TTC549 (cell line): ENCODE results near the gene OR10AD1.
A peak's percentile ranks its signal among the peaks of the same experiment; 100 is the strongest.
"Not testable (repeated sequence)": the region's sequence is repeated elsewhere in the genome, so short reads cannot be mapped to it uniquely, and the experiment has no call there.

Experiments used
- FAIRE-seq: peaks from 2 replicates; lab custom pipeline; 2012; peaks lifted over from hg19 to GRCh38; lab: Jason Lieb, UNC

OR10AD1 gene

DNA sequence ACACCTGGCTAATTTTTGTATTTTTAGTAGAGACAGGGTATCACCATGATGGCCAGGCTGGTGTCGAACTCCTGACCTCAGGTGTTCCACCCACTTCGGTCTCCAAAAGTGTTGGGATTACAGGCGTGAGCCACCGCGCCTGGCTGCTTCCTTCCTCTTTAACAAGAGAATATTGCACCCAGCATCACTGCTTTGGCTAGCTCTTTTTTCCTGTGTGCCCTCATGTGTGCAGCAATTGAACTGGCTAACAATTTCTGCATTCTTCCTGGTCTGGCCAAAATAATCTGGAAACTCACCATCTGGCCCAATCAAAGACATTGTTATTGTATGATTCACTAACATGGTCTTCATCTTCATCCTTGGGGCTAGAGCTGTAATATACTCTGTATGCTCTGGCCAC lies 43.0 kb downstream of the OR10AD1 start:
- FAIRE-seq: no peak

- no peak for FAIRE-seq
These were observed 45.2 kb downstream of the OR10AD1 start for GRCh38 chr12:48157889-48158370.

- peak; percentile 81 for FAIRE-seq
These were observed 45.8 kb downstream of the OR10AD1 start, which contains the start of gene ASB8 for GRCh38 chr12:48157018-48157888. TSS of gene ASB8 (minus strand) at chr12:48157515. CDS start at chr12:48153496, 4,019 bp downstream.

- FAIRE-seq: no peak
These were observed 46.5 kb downstream of the OR10AD1 start for GRCh38 chr12:48156652-48157017.

- FAIRE-seq: not testable (repeated sequence)
These were observed 47.3 kb downstream of the OR10AD1 start for GRCh38 chr12:48155786-48156185.
